GM13976 (cell line): Measurements from ENCODE around the gene NPAS3.

Experiments used
- DNase-seq: peaks from one replicate; pipeline ENCODE4 v3.0.0; 2012; ENCODE audit warnings: low spot score
- CTCF ChIP-seq: IDR thresholded peaks from 2 replicates; pipeline ENCODE4 v1.5.1; 2012; ENCODE audit warnings: borderline replicate concordance, mild to moderate bottlenecking; ENCODE audit not compliant: insufficient read depth; ENCODE audit errors: extremely low read depth, missing control alignments, control extremely low read depth
- in situ Hi-C: fragments of 300-500 bp; cut with MboI; formaldehyde crosslinking; loops from one replicate; pipeline ENCODE4 v1.12.0; 2022; ENCODE audit warnings: low sequenced_read_pairs, mixed read lengths, inconsistent platforms; ENCODE audit not compliant: unreplicated experiment

The NPAS3 gene

GRCh38 chr14:33802737-33803136 lies 864.1 kb downstream of the NPAS3 start:
- in situ Hi-C loops, result no loop called here
- no peak for DNase-seq
- TF ChIP-seq CTCF, result no peak

GRCh38 chr14:33805593-33805992 lies 866.9 kb downstream of the NPAS3 start:
- no peak for TF ChIP-seq CTCF
- in situ Hi-C loops, result no loop called here

GRCh38 chr14:33806905-33807304 lies 868.2 kb downstream of the NPAS3 start:
- DNase-seq, result no peak
- in situ Hi-C loops, result no loop called here
- no peak for TF ChIP-seq CTCF

More at GRCh38 chr14:33805593-33805992, 866.9 kb downstream of the NPAS3 start:
- no peak for DNase-seq

GRCh38 chr14:33808187-33808586 lies 869.5 kb downstream of the NPAS3 start:
- no peak for TF ChIP-seq CTCF
- in situ Hi-C loops, result no loop called here
- no peak for DNase-seq

GRCh38 chr14:33809396-33809981 lies 870.8 kb downstream of the NPAS3 start:
- no peak for TF ChIP-seq CTCF
- in situ Hi-C loops, result no loop called here
- no peak for DNase-seq

GRCh38 chr14:33810308-33810707 lies 871.6 kb downstream of the NPAS3 start:
- no peak for DNase-seq
- in situ Hi-C loops, result no loop called here
- no peak for TF ChIP-seq CTCF
